Esophagus squamous epithelium (tissue), 4 donors: ENCODE results near the gene ADAMTS3.

Experiments used
- CTCF ChIP-seq, 6 experiments: fragments of 450-650 bp in 4 of 6; fragments of 200-600 bp in 2 of 6; sonication (generic) in 2 of 6; IDR thresholded peaks; one replicate each; pipeline ENCODE4 v1.5.1; 2016 to 2019; ENCODE audit warnings: antibody characterized with exemption in 6 of 6, mild to moderate bottlenecking in 4 of 6, moderate library complexity in 4 of 6
- POLR2A ChIP-seq, 4 donors: fragments of 450-650 bp; IDR thresholded peaks; one replicate each; pipeline ENCODE4 v1.6.1; 2017; ENCODE audit warnings: antibody characterized with exemption in 4 of 4, mild to moderate bottlenecking in 4 of 4, moderate library complexity in 3 of 4

- TF ChIP-seq CTCF (IDR thresholded peaks at IDR 0.05), result no peak
- no peak for TF ChIP-seq POLR2A (IDR thresholded peaks at IDR 0.05)
Observed at GRCh38 chr4:72613959-72614358, 44.9 kb upstream of the ADAMTS3 start.
